Measurements from ENCODE around the gene SCUBE1. TPM values are rescaled to one million over a fixed set of nuclear protein-coding genes. Genes with fewer than 3 reads are reported as not detected.

SCUBE1 gene
- total and polyA plus RNA-seq, 10 of the 15 experiments (the other 5 are each of a cell fraction or from before 2014, with no cell fraction given) = not detected

DNA sequence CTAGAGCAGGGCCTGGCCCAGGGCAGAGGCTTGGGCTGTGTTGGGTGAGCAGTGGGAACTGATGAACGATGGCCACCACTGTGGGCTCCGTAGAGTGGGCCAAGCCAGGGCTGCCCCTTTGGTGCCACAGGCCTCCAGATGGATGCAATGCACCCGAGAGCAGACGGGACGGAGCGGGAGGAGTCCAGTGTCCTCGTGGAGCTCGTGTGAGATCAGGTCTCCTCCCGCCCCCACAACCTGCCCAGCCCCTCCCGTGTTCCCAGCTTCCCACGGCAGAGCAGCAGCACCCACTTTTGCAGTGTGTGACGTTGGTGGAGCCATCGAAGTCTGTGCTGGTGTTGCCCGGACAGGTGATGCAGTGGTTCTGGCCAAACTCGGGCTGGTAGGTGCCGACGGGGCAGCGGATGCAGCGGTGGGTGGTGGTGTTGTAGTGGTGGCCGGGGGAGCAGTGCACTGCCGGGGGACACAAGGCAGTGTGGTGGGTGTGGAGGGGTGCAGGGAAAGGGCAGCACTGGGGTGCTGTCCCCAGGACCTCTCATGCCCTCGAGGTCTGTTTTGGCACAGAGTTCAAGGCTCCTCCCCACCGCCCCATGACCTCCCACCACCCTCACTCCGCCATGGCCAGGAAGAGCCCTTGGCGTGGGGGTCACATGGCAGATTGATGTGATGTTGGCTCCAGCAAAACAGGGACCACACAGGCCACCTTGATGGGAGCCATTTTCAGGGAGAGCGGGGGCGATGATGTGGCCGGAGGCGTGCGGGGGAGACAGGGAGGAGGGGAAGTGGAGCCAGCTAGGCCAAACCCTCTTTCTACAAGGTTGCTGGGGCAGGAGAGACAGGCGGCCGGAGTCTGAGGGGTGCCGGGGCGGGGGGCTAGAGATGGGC, 132.3 kb downstream of the SCUBE1 start:
- H3K36me3 ChIP-seq (ENCODE audit: control insufficient read depth in 2 of 2, insufficient read depth in 2 of 2, low read length in 1 of 2) = no peaks in the 10 kb centered on the region
- FAIRE-seq = no peak
- no TSS peak for BruUV-seq (replicated peaks)
- H2AFZ ChIP-seq (ENCODE audit: control insufficient read depth, low read depth, low read length) = no peak overlapping the region
- no peaks in the 10 kb centered on the region for H3K9me3 ChIP-seq (replicated peaks; ENCODE audit: control insufficient read depth, insufficient read depth, low read length)
- H3K27ac ChIP-seq (ENCODE audit: control insufficient read depth, insufficient read depth) = no peak overlapping the region
- no peaks in the 10 kb centered on the region for H3K4me1 ChIP-seq (ENCODE audit: control insufficient read depth, insufficient read depth, low read length)
- ChIA-PET POLR2A (no interaction called here), RAD21 (ENCODE audit: unreplicated experiment) (no interaction called here), SMC1A (ENCODE audit: uncharacterized antibody, unreplicated experiment) (no interaction called here), CTCF (no interaction called here)
- no peak overlapping the region for H3K4me2 ChIP-seq (ENCODE audit: control insufficient read depth, insufficient read depth)
- DNase-seq (ENCODE audit: low read depth, low spot score) = no peak
- ATAC-seq = no peak
- H3K4me3 ChIP-seq = no peak overlapping the region
- intact Hi-C loops (cut with micrococcal nuclease; ENCODE audit: unreplicated experiment) (no loop called here), in situ Hi-C loops (cut with MboI) (no loop called here)
- no peaks in the 10 kb centered on the region for H3K79me2 ChIP-seq (ENCODE audit: control insufficient read depth, insufficient read depth, low read length)
- H3K9ac ChIP-seq (ENCODE audit: control insufficient read depth, insufficient read depth, low read length) = no peak overlapping the region
- TF ChIP-seq TCF12 (IDR thresholded peaks at IDR 0.05; ENCODE audit: low read depth, low read length) (no peak), SMC3 (IDR thresholded peaks at IDR 0.05; ENCODE audit: borderline replicate concordance, low read length) (no peak), EGR1 (IDR thresholded peaks at IDR 0.05; ENCODE audit: borderline replicate concordance in 1 of 2, low read depth in 2 of 2, low read length in 2 of 2) (no peak), DPF2 (IDR thresholded peaks at IDR 0.05) (no peak), ZNF24 (IDR thresholded peaks at IDR 0.05) (no peak), ZBED1 (IDR thresholded peaks at IDR 0.05; ENCODE audit: borderline replicate concordance) (no peak), RELA (IDR thresholded peaks at IDR 0.05; ENCODE audit: borderline replicate concordance, partially characterized antibody) (no peak)
- TF ChIP-seq, protein P1, sequence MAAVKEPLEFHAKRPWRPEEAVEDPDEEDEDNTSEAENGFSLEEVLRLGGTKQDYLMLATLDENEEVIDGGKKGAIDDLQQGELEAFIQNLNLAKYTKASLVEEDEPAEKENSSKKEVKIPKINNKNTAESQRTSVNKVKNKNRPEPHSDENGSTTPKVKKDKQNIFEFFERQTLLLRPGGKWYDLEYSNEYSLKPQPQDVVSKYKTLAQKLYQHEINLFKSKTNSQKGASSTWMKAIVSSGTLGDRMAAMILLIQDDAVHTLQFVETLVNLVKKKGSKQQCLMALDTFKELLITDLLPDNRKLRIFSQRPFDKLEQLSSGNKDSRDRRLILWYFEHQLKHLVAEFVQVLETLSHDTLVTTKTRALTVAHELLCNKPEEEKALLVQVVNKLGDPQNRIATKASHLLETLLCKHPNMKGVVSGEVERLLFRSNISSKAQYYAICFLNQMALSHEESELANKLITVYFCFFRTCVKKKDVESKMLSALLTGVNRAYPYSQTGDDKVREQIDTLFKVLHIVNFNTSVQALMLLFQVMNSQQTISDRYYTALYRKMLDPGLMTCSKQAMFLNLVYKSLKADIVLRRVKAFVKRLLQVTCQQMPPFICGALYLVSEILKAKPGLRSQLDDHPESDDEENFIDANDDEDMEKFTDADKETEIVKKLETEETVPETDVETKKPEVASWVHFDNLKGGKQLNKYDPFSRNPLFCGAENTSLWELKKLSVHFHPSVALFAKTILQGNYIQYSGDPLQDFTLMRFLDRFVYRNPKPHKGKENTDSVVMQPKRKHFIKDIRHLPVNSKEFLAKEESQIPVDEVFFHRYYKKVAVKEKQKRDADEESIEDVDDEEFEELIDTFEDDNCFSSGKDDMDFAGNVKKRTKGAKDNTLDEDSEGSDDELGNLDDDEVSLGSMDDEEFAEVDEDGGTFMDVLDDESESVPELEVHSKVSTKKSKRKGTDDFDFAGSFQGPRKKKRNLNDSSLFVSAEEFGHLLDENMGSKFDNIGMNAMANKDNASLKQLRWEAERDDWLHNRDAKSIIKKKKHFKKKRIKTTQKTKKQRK (IDR thresholded peaks at IDR 0.05; ENCODE audit: low read depth, low read length) = no peak
- TF ChIP-seq, protein P2, sequence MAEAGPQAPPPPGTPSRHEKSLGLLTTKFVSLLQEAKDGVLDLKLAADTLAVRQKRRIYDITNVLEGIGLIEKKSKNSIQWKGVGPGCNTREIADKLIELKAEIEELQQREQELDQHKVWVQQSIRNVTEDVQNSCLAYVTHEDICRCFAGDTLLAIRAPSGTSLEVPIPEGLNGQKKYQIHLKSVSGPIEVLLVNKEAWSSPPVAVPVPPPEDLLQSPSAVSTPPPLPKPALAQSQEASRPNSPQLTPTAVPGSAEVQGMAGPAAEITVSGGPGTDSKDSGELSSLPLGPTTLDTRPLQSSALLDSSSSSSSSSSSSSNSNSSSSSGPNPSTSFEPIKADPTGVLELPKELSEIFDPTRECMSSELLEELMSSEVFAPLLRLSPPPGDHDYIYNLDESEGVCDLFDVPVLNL (IDR thresholded peaks at IDR 0.05; ENCODE audit: low read depth, low read length) = no peak
- TF ChIP-seq, protein P3, sequence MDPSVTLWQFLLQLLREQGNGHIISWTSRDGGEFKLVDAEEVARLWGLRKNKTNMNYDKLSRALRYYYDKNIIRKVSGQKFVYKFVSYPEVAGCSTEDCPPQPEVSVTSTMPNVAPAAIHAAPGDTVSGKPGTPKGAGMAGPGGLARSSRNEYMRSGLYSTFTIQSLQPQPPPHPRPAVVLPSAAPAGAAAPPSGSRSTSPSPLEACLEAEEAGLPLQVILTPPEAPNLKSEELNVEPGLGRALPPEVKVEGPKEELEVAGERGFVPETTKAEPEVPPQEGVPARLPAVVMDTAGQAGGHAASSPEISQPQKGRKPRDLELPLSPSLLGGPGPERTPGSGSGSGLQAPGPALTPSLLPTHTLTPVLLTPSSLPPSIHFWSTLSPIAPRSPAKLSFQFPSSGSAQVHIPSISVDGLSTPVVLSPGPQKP (IDR thresholded peaks at IDR 0.05; ENCODE audit: low read depth, low read length) = no peak
- TF ChIP-seq, protein P4, sequence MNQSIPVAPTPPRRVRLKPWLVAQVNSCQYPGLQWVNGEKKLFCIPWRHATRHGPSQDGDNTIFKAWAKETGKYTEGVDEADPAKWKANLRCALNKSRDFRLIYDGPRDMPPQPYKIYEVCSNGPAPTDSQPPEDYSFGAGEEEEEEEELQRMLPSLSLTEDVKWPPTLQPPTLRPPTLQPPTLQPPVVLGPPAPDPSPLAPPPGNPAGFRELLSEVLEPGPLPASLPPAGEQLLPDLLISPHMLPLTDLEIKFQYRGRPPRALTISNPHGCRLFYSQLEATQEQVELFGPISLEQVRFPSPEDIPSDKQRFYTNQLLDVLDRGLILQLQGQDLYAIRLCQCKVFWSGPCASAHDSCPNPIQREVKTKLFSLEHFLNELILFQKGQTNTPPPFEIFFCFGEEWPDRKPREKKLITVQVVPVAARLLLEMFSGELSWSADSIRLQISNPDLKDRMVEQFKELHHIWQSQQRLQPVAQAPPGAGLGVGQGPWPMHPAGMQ (IDR thresholded peaks at IDR 0.05; ENCODE audit: borderline replicate concordance) = no peak
- no peaks in the 10 kb centered on the region; a peak in 2 of 4 replicates for H3K27me3 ChIP-seq (replicated peaks in 1 of 2; ENCODE audit: control insufficient read depth in 2 of 2, insufficient read depth in 2 of 2, low read length in 1 of 2)
- 38% methylated on average over 27 of the region's 34 CpGs for WGBS (ENCODE audit: insufficient coverage, insufficient replicate concordance, low lambda C conversion rate, missing lambda C conversion rate)
- no peaks in the 10 kb centered on the region; the same call in 1 of the 2 replicates for H4K20me1 ChIP-seq (ENCODE audit: control insufficient read depth, insufficient read depth)

Measured in GM12878 (cell line).